ENCODE results near the gene ZNF592. TPM values are rescaled to one million over a fixed set of nuclear protein-coding genes. Genes with fewer than 3 reads are reported as not detected.

The ZNF592 gene
- total and polyA plus RNA-seq, 2 of the 13 experiments (the other 11 are each of a cell fraction or from before 2014, with no cell fraction given), result 8.2 to 9.8 TPM

- TF ChIP-seq U2AF1 (optimal IDR thresholded peaks at IDR 0.05; ENCODE audit: low read depth, low read length), result no peak
- no peak for TF ChIP-seq ZNF800 (CRISPR knock-in tag; IDR thresholded peaks at IDR 0.05)
- no peak for TF ChIP-seq ZNF34 (CRISPR knock-in tag; IDR thresholded peaks at IDR 0.05; ENCODE audit: borderline replicate concordance)
- TF ChIP-seq IRF2 (CRISPR knock-in tag; IDR thresholded peaks at IDR 0.05), result no peak
- no peak for TF ChIP-seq NFKB2 (CRISPR knock-in tag; IDR thresholded peaks at IDR 0.05; ENCODE audit: borderline replicate concordance)
- no peak for TF ChIP-seq ZNF432 (CRISPR knock-in tag; IDR thresholded peaks at IDR 0.05; ENCODE audit: borderline replicate concordance)
- no peak for TF ChIP-seq ZNF383 (CRISPR knock-in tag; IDR thresholded peaks at IDR 0.05; ENCODE audit: borderline replicate concordance)
Measured at GRCh38 chr15:84703808-84704207, 44.6 kb upstream of the ZNF592 start (continued).

DNA sequence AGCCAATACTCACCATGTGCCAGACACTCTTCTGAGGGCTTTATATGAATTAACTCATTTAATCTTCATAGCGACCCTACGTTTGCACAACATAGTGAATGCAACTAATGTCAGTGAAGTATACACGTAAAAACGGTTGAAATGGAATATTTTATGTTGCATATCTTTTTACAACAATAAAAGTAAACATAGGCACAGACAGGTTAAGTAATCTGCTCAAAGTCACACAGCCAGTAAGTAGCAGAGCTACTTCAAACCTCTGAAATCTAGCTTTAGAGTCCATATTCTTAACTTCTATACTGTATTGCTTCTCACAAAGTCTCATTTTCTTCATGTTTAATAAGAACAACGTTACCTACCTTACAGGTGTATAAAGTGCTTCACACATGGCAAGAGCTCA is 34.0 kb upstream of the ZNF592 start:
- no peak for DNase-seq (ENCODE audit: low spot score)
- ChIA-PET CTCF (ENCODE audit: low intra/inter-chr PET ratio, low total read pairs) (no interaction called here), POLR2A (interaction anchor here (0.8 to 2.9 kb wide), 2 partner anchors 20 to 56 kb away, joined by 3 to 31 read pairs; no protein-coding TSS in a partner anchor)
- Histone ChIP-seq H2AFZ (ENCODE audit: low read length) (no peak overlapping the region), H3K4me2 (ENCODE audit: low read depth, low read length) (peak overlapping the region; percentile 85), H3K27me3 (ENCODE audit: control insufficient read depth in 1 of 2, insufficient read depth in 2 of 2, low read length in 2 of 2) (no peaks in the 10 kb centered on the region; a peak in 1 of 5 replicates), H3K9me3 (ENCODE audit: low read length) (no peaks in the 10 kb centered on the region), H4K20me1 (ENCODE audit: insufficient read depth, low read length) (peaks cover 15% of the 10 kb centered on the region), H3K79me2 (ENCODE audit: insufficient read depth, low read length) (peaks cover 55% of the 10 kb centered on the region), H3K4me3 (replicated peaks in 1 of 3; ENCODE audit: insufficient read depth in 1 of 3, low read depth in 2 of 3, low read length in 3 of 3) (peak overlapping the region; percentile 72 to 89 (median 84); a peak in 5 of 6 replicates), H3K27ac (ENCODE audit: extremely low read length, insufficient read depth, low read length) (no peak overlapping the region), H3K36me3 (replicated peaks in 1 of 2; ENCODE audit: control insufficient read depth in 1 of 2, insufficient read depth in 2 of 2, low read length in 2 of 2) (peaks cover 4 to 10% of the 10 kb centered on the region in 2 experiments; a peak in 3 of 5 replicates), H3K9ac (ENCODE audit: insufficient read depth, low read depth, low read length) (peak overlapping the region; percentile 92), H3K4me1 (ENCODE audit: insufficient read depth, low read length) (peaks cover 26% of the 10 kb centered on the region)
- ATAC-seq, result no peak
- in situ Hi-C loops (cut with HindIII; ENCODE audit: extremely low pct_ligation_motif_present, low pct_unique_long_range_greater_than_20kb) (no loop called here), intact Hi-C loops (cut with micrococcal nuclease; ENCODE audit: unreplicated experiment) (no loop called here)
- no TSS peak for BruUV-seq (replicated peaks)
- no peak for FAIRE-seq
- WGBS (ENCODE audit: low lambda C conversion rate), result 53% methylated on average over 5 of the region's 5 CpGs
- TF ChIP-seq KLF15 (CRISPR knock-in tag; IDR thresholded peaks at IDR 0.05; ENCODE audit: borderline replicate concordance), result no peak
- peak; percentile 81; the same call in 1 of the 2 replicates for TF ChIP-seq ZNF768 (CRISPR knock-in tag; IDR thresholded peaks at IDR 0.05)
